A673 (cell line): ENCODE data around the gene LRRC74B. TPM values are rescaled to one million over a fixed set of nuclear protein-coding genes. Genes with fewer than 3 reads are reported as not detected.
A peak's percentile ranks its signal among the peaks of the same experiment; 100 is the strongest.
"Not testable (repeated sequence)": the region's sequence is repeated elsewhere in the genome, so short reads cannot be mapped to it uniquely, and the experiment has no call there.

ENCODE experiments used
- BruUV-seq: library from RNA; stranded (reverse); fragments of 400-500 nt; replicated peaks from 2 replicates; lab custom pipeline; 2021; lab: Mats Ljungman, UMichigan
- CTCF ChIA-PET: fragments of 300-600 bp; sonication (Branson Sonifier 250); formaldehyde crosslinking; loops from one replicate; lab custom pipeline; 2022; ENCODE audit warnings: antibody characterized with exemption; lab: Charles Lee
- POLR2A ChIA-PET: fragments of 300-600 bp; sonication (Branson Sonifier 250); formaldehyde crosslinking; loops from one replicate; lab custom pipeline; 2022; ENCODE audit warnings: antibody characterized with exemption; ENCODE audit not compliant: low non-redundant PET; lab: Charles Lee
- DNase-seq: peaks from one replicate; pipeline ENCODE4 v3.0.0-alpha.2; 2015; ENCODE audit warnings: low spot score
- H3K27ac ChIP-seq: fragments of 200-600 bp; sonication (generic); 2 replicates; pipeline ENCODE4 v1.5.1; 2016; ENCODE audit warnings: mixed run types, low read depth, mild to moderate bottlenecking, mixed read lengths, antibody characterized with exemption, low read length; ENCODE audit not compliant: poor library complexity, severe bottlenecking
- H3K27me3 ChIP-seq: fragments of 200-600 bp; sonication (generic); replicated peaks from 2 replicates; pipeline ENCODE4 v1.6.1; 2017; ENCODE audit warnings: mixed run types, low read depth, mild to moderate bottlenecking, mixed read lengths, antibody characterized with exemption, low read length; ENCODE audit not compliant: insufficient read depth, poor library complexity
- H3K36me3 ChIP-seq: fragments of 200-600 bp; sonication (generic); 2 replicates; pipeline ENCODE4 v1.6.1; 2016; ENCODE audit warnings: mixed run types, mild to moderate bottlenecking, mixed read lengths, antibody characterized with exemption, low read length; ENCODE audit not compliant: insufficient read depth, poor library complexity, severe bottlenecking
- H3K4me1 ChIP-seq: fragments of 200-600 bp; sonication (generic); 2 replicates; pipeline ENCODE4 v1.6.1; 2017; ENCODE audit warnings: mixed run types, mild to moderate bottlenecking, mixed read lengths, antibody characterized with exemption, low read length; ENCODE audit not compliant: insufficient read depth, poor library complexity, severe bottlenecking
- H3K4me3 ChIP-seq: fragments of 200-600 bp; sonication (generic); 2 replicates; pipeline ENCODE4 v1.5.1; 2016; ENCODE audit warnings: low read depth, mixed run types, mild to moderate bottlenecking, mixed read lengths, low read length; ENCODE audit not compliant: poor library complexity, severe bottlenecking
- H3K9me3 ChIP-seq: fragments of 200-600 bp; sonication (generic); 2 replicates; pipeline ENCODE4 v1.6.1; 2016; ENCODE audit warnings: mixed run types, low read depth, mild to moderate bottlenecking, mixed read lengths, antibody characterized with exemption, low read length; ENCODE audit not compliant: poor library complexity, severe bottlenecking
- EZH2 ChIP-seq: fragments of 200-600 bp; sonication (generic); IDR thresholded peaks from 2 replicates; pipeline ENCODE4 v1.6.1; 2017; ENCODE audit warnings: borderline replicate concordance, low read depth, mild to moderate bottlenecking, mixed read lengths, antibody characterized with exemption, low read length; ENCODE audit not compliant: poor library complexity, severe bottlenecking
- intact Hi-C: fragments of 100-400 bp; cut with micrococcal nuclease; formaldehyde crosslinking; loops from one replicate; pipeline ENCODE4 v1.10.0; 2022; ENCODE audit not compliant: unreplicated experiment
- total RNA-seq: library from RNA; stranded (reverse); gene quantifications from 2 replicates; pipeline ENCODE4 v1.2.3, GENCODE V29; 2021
- TF ChIP-seq, protein P1 (sequence below): fragments of 300-800, 200-600 bp; sonication (generic); conservative IDR thresholded peaks from 2 replicates; pipeline ENCODE4 v1.5.1; 2017; ENCODE audit warnings: low read depth, mild to moderate bottlenecking, antibody characterized with exemption, low read length, moderate library complexity, mixed read lengths

The LRRC74B gene
- total RNA-seq, 1 experiment from 2014 or later: not detected

DNA sequence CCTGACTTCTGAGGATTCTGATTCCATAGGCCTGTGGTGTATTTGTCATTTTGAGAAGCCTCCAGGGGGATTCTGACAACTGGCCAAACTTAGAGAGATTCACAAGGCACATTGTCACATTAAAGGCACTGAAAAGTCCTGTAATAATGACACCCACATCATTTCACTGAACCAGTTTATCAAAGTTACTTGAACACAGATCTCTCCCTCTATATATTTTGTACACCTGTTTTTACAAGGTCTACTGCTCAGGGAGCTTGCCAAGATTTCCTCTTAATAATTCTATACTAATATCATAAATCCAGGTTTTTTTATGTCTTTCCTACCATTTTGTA, 50.0 kb downstream of the LRRC74B start:
- intact Hi-C loops: no loop called here
- POLR2A ChIA-PET: interaction anchor here (0.6 kb wide), 1 partner anchor 503 kb away, joined by 3 read pairs; no protein-coding TSS in a partner anchor
- H3K9me3 ChIP-seq: no peaks in the 10 kb centered on the region
- CTCF ChIA-PET: no interaction called here
- H3K36me3 ChIP-seq: no peaks in the 10 kb centered on the region
- H3K4me1 ChIP-seq: no peaks in the 10 kb centered on the region
- no peak overlapping the region for H3K4me3 ChIP-seq
- DNase-seq: no peak
- no TSS peak for BruUV-seq
- no peak overlapping the region for H3K27ac ChIP-seq
- no peaks in the 10 kb centered on the region for H3K27me3 ChIP-seq
- no peak for TF ChIP-seq EZH2
- TF ChIP-seq, protein P1, sequence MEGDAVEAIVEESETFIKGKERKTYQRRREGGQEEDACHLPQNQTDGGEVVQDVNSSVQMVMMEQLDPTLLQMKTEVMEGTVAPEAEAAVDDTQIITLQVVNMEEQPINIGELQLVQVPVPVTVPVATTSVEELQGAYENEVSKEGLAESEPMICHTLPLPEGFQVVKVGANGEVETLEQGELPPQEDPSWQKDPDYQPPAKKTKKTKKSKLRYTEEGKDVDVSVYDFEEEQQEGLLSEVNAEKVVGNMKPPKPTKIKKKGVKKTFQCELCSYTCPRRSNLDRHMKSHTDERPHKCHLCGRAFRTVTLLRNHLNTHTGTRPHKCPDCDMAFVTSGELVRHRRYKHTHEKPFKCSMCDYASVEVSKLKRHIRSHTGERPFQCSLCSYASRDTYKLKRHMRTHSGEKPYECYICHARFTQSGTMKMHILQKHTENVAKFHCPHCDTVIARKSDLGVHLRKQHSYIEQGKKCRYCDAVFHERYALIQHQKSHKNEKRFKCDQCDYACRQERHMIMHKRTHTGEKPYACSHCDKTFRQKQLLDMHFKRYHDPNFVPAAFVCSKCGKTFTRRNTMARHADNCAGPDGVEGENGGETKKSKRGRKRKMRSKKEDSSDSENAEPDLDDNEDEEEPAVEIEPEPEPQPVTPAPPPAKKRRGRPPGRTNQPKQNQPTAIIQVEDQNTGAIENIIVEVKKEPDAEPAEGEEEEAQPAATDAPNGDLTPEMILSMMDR: no peak

DNA sequence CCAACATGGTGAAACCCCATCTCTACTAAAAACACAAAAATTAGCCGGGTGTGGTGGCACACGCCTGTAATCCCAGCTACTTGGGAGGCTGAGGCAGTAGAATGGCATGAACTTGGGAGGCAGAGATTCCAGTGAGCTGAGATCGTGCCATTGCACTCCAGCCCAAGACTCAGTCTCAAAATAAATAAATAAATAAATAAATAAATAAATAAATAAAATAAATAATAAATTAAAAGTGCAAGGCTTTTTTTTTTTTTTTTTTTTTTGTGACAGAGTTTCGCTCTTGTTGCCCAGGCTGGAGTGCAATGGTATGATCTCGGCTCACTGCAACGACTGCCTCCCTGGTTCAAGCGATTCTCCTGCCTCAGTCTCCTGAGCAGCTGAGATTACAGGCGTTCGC, 51.1 kb downstream of the LRRC74B start:
- H3K4me1 ChIP-seq, CTCF ChIA-PET, H3K27ac ChIP-seq, POLR2A ChIA-PET, DNase-seq, H3K9me3 ChIP-seq, H3K4me3 ChIP-seq, BruUV-seq, H3K27me3 ChIP-seq, H3K36me3 ChIP-seq, intact Hi-C loops: not testable (repeated sequence)

DNA sequence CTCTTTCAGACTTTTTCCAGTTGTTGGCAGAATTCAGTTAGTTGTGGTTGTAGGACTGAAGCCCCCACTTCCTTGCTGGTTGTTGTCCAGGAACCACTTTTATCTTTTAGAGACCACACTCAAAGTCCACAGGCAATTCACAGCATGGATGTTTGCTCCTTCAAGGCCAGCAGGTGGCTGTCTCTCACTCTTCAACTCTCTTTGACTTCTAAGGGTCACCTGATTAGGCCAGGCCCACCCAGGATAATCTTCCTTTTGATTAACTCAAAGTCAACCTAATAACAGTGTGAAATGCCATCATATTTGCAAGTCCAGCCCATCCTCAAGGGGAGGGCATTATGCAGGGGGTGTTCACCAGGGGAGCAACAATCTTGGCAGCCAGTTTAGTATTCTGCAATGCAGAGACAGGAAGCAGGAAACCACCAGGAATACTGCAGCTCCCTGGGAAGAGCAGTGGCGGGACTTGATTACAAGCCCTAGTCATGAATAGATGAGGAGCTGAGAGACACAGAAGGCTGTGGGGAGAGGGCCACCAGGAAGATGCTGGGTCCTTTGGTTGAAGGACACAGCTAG, 52.4 kb downstream of the LRRC74B start:
- POLR2A ChIA-PET: no interaction called here
- H3K27ac ChIP-seq: no peak overlapping the region

More for the DNA sequence above, 52.4 kb downstream of the LRRC74B start:
- Histone ChIP-seq H3K9me3 (no peaks in the 10 kb centered on the region), H3K4me3 (no peak overlapping the region), H3K4me1 (no peaks in the 10 kb centered on the region), H3K27me3 (no peaks in the 10 kb centered on the region), H3K36me3 (no peaks in the 10 kb centered on the region)
- no TSS peak for BruUV-seq
- DNase-seq: no peak
- CTCF ChIA-PET: no interaction called here
- intact Hi-C loops: no loop called here
- no peak for TF ChIP-seq EZH2
- TF ChIP-seq, protein P1: 0 out of 2 replicates have a peak, but pooled peaks have one; percentile 21
